GM19467 (cell line): ENCODE data around the gene FBXO30.

Source experiments
- ATAC-seq: cut with Tn5 transposase; IDR thresholded peaks from one replicate; pipeline ENCODE4 v1.9.1; 2021; ENCODE audit warnings: mild to moderate bottlenecking, moderate library complexity; ENCODE audit not compliant: unreplicated experiment

Gene FBXO30

GRCh38 chr6:145822456-145822855, 7.9 kb upstream of the FBXO30 start:
- no peak for ATAC-seq

GRCh38 chr6:145819994-145820393, 5.4 kb upstream of the FBXO30 start:
- ATAC-seq = no peak

GRCh38 chr6:145818796-145819195, 4.2 kb upstream of the FBXO30 start:
- ATAC-seq = no peak

GRCh38 chr6:145816392-145816791, 1.8 kb upstream of the FBXO30 start:
- no peak for ATAC-seq

- peak; percentile 4 for ATAC-seq
Measured at GRCh38 chr6:145815309-145816274, 997 bp upstream of the FBXO30 start.

- ATAC-seq = peak; percentile 12
Measured at GRCh38 chr6:145814035-145814500, 527 bp downstream of the FBXO30 start.

GRCh38 chr6:145813285-145814034, 1.1 kb downstream of the FBXO30 start:
- ATAC-seq = no peak

GRCh38 chr6:145811741-145812140, 2.9 kb downstream of the FBXO30 start:
- ATAC-seq = no peak

GRCh38 chr6:145809785-145810184, 4.8 kb downstream of the FBXO30 start:
- no peak for ATAC-seq

GRCh38 chr6:145809211-145809610, 5.4 kb downstream of the FBXO30 start:
- ATAC-seq = peak; percentile 76

GRCh38 chr6:145808239-145808638, 6.4 kb downstream of the FBXO30 start:
- ATAC-seq = no peak

- ATAC-seq = no peak
Measured at GRCh38 chr6:145802141-145802540, 12.5 kb downstream of the FBXO30 start.

- no peak for ATAC-seq
Measured at GRCh38 chr6:145801021-145801420, 13.6 kb downstream of the FBXO30 start.

GRCh38 chr6:145798530-145798929, 16.1 kb downstream of the FBXO30 start:
- no peak for ATAC-seq

- ATAC-seq = no peak
Measured at GRCh38 chr6:145789443-145789842, 25.2 kb downstream of the FBXO30 start.

GRCh38 chr6:145787688-145788087, 26.9 kb downstream of the FBXO30 start:
- no peak for ATAC-seq

- peak; percentile 78 for ATAC-seq
Measured at GRCh38 chr6:145784683-145785082, 29.9 kb downstream of the FBXO30 start.

- no peak for ATAC-seq
Measured at GRCh38 chr6:145783796-145784195, 30.8 kb downstream of the FBXO30 start.

- no peak for ATAC-seq
Measured at GRCh38 chr6:145772846-145773245, 41.7 kb downstream of the FBXO30 start.

GRCh38 chr6:145765449-145765848, 49.1 kb downstream of the FBXO30 start:
- no peak for ATAC-seq

GRCh38 chr6:145763742-145764141, 50.9 kb downstream of the FBXO30 start:
- ATAC-seq = no peak

- peak; percentile 66 for ATAC-seq
Measured at GRCh38 chr6:145761584-145761983, 53.0 kb downstream of the FBXO30 start.
